Glutamatergic neuron (in vitro differentiated cells): Measurements from ENCODE around the gene PAGR1. TPM values are rescaled to one million over a fixed set of nuclear protein-coding genes. Genes with fewer than 3 reads are reported as not detected.

Experiments used
- DNase-seq: peaks from one replicate; pipeline ENCODE4 v3.0.0; 2022
- H3K27ac Mint-ChIP-seq: one replicate; pipeline ENCODE4 v1.8.0; 2020; ENCODE audit warnings: mild to moderate bottlenecking, mixed read lengths, inconsistent platforms; ENCODE audit not compliant: unreplicated experiment
- H3K27me3 Mint-ChIP-seq: one replicate; pipeline ENCODE4 v1.8.0; 2020; ENCODE audit warnings: mild to moderate bottlenecking, moderate library complexity, mixed read lengths, inconsistent platforms; ENCODE audit not compliant: unreplicated experiment
- H3K36me3 Mint-ChIP-seq: one replicate; pipeline ENCODE4 v1.8.0; 2020; ENCODE audit warnings: mild to moderate bottlenecking, mixed read lengths, inconsistent platforms; ENCODE audit not compliant: unreplicated experiment
- H3K4me1 Mint-ChIP-seq: one replicate; pipeline ENCODE4 v1.8.0; 2020; ENCODE audit warnings: mild to moderate bottlenecking, low read depth, mixed read lengths, inconsistent platforms; ENCODE audit not compliant: unreplicated experiment
- H3K4me3 Mint-ChIP-seq: one replicate; pipeline ENCODE4 v1.8.0; 2020; ENCODE audit warnings: mild to moderate bottlenecking, mixed read lengths, inconsistent platforms; ENCODE audit not compliant: unreplicated experiment
- H3K9me3 Mint-ChIP-seq: one replicate; pipeline ENCODE4 v1.8.0; 2020; ENCODE audit warnings: mild to moderate bottlenecking, moderate library complexity, mixed read lengths, inconsistent platforms; ENCODE audit not compliant: unreplicated experiment
- total RNA-seq: library from RNA; stranded (reverse); fragmentation: NEBNext Ultra II Directional; extraction: Animal tissue kit (Norgen Biotek cat#: 25700); gene quantifications from one replicate; pipeline ENCODE4 v1.2.1, GENCODE V29; 2021; ENCODE audit not compliant: unreplicated experiment
- TF ChIP-seq, protein P1 (sequence below): fragments of 200-600 bp; sonication (generic); IDR thresholded peaks from one replicate; pipeline ENCODE4 v1.5.0; 2021; ENCODE audit not compliant: partially characterized antibody, unreplicated experiment

PAGR1 gene
- total RNA-seq, 1 donor from 2014 or later = 110 TPM

DNA sequence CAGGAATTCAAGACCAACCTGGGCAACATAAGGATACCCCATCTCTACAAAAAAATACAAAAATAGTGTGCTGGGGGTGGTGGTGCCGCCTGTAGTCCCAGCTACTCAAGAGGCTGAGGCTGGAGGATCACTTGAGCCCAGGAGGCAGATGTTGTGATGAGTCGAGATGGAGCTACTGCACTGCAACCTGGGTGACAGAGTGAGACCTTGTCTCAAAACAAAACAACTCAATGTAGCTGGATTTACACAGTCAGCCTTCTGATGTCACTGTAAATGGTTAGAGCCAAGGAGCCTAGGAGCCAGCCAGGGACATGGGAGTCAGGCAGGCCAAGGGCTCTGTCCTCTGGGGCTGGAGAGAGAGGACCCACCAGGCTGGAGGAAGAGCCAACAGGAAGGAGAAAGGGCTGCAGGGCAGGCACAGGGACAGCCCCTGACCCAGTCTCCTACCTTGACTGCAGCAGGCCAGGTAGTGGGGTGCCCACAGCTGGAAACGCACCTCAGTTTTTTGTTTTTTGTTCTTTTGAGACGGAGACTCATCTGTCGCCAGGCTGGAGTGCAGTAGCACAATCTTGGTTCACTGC, 38.7 kb downstream of the PAGR1 start:
- Mint-ChIP-seq H3K27me3 (peaks cover 3% of the 10 kb centered on the region), H3K36me3 (peaks cover 3% of the 10 kb centered on the region), H3K4me3 (no peak overlapping the region), H3K4me1 (peaks cover 2% of the 10 kb centered on the region), H3K27ac (no peak overlapping the region), H3K9me3 (peaks cover 2% of the 10 kb centered on the region)
- TF ChIP-seq, protein P1, sequence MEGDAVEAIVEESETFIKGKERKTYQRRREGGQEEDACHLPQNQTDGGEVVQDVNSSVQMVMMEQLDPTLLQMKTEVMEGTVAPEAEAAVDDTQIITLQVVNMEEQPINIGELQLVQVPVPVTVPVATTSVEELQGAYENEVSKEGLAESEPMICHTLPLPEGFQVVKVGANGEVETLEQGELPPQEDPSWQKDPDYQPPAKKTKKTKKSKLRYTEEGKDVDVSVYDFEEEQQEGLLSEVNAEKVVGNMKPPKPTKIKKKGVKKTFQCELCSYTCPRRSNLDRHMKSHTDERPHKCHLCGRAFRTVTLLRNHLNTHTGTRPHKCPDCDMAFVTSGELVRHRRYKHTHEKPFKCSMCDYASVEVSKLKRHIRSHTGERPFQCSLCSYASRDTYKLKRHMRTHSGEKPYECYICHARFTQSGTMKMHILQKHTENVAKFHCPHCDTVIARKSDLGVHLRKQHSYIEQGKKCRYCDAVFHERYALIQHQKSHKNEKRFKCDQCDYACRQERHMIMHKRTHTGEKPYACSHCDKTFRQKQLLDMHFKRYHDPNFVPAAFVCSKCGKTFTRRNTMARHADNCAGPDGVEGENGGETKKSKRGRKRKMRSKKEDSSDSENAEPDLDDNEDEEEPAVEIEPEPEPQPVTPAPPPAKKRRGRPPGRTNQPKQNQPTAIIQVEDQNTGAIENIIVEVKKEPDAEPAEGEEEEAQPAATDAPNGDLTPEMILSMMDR = no peak
- DNase-seq = no peak

GRCh38 chr16:29857133-29857760, 41.3 kb downstream of the PAGR1 start:
- peaks cover 3% of the 10 kb centered on the region for H3K4me1 Mint-ChIP-seq
- H3K27ac Mint-ChIP-seq = no peak overlapping the region
- H3K36me3 Mint-ChIP-seq = peaks cover 3% of the 10 kb centered on the region
- no peak overlapping the region for H3K4me3 Mint-ChIP-seq
- peaks cover 5% of the 10 kb centered on the region for H3K9me3 Mint-ChIP-seq
- TF ChIP-seq, protein P1 = no peak
- H3K27me3 Mint-ChIP-seq = peaks cover 5% of the 10 kb centered on the region
- no peak for DNase-seq

DNA sequence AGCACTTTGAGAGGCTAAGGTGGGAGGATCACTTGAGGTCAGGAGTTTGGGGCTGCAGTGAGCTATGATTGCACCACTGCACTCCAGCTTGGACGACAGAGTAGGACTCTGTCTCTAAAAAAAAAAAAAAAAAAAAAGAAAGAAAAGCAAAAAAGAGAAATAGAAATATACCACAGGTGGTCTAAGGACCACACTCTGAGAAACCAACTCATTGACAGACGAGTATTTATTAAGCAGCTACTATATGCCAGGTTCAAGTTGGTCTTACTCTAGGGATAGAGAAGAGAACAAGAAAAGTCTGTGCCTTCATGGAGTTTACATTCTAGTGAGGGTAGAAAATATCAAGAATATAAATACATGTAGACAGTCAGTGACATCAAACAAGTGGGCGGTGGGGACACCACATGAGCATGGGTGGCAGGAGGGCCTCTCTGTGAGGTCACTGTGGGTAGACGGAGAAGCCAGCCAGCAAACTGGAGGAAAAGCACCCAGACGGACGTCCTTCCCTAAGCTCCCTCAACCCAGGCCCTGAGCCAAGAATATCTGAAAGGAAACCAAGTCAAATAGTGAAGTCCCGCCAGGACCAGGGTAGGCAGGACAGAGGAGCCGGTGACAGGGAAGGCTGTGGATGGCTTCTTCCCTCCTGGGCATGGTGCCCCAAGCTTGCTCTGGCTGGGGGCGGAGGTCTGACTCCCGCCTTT, 42.3 kb downstream of the PAGR1 start:
- no peak overlapping the region for H3K4me3 Mint-ChIP-seq
- DNase-seq = no peak
- peaks cover 6% of the 10 kb centered on the region for H3K27me3 Mint-ChIP-seq
- peaks cover 7% of the 10 kb centered on the region for H3K9me3 Mint-ChIP-seq
- TF ChIP-seq, protein P1 = no peak
- H3K27ac Mint-ChIP-seq = no peak overlapping the region
- H3K4me1 Mint-ChIP-seq = peaks cover 3% of the 10 kb centered on the region
- peaks cover 3% of the 10 kb centered on the region for H3K36me3 Mint-ChIP-seq

- TF ChIP-seq, protein P1 = no peak
- Mint-ChIP-seq H3K4me1 (peaks cover 3% of the 10 kb centered on the region), H3K9me3 (peaks cover 7% of the 10 kb centered on the region)
Measured at GRCh38 chr16:29858974-29859373, 43.0 kb downstream of the PAGR1 start.

DNA sequence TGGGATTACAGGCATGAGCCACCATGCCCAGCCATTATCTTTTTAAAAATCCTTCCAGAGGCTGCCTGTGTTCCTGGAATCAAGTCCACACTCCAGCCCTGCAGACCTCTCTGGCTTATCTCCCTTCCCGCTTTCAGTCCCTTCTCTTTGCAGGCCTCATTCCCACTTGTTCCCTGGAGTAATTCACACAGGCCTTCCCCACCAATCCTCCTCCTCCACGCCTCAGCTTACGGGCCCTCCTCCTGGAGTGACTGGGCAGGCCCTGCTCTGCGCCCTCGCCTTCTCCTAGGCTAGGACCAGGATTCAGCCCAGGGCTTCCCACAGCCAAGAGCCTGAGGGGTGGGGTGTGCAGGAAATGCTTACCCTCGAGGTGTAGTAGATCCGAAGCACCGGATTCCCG, 44.3 kb downstream of the PAGR1 start:
- Mint-ChIP-seq H3K4me1 (peaks cover 3% of the 10 kb centered on the region), H3K4me3 (no peak overlapping the region), H3K27ac (peak overlapping the region; percentile 43), H3K9me3 (peaks cover 8% of the 10 kb centered on the region), H3K27me3 (peaks cover 6% of the 10 kb centered on the region), H3K36me3 (peaks cover 3% of the 10 kb centered on the region)
- TF ChIP-seq, protein P1 = no peak
- DNase-seq = no peak

More at GRCh38 chr16:29858974-29859373, 43.0 kb downstream of the PAGR1 start:
- no peak for DNase-seq
- Mint-ChIP-seq H3K27ac (no peak overlapping the region), H3K36me3 (peaks cover 3% of the 10 kb centered on the region), H3K4me3 (no peak overlapping the region), H3K27me3 (peaks cover 6% of the 10 kb centered on the region)
